Activated CD4-positive, alpha-beta T cell treated with anti-CD3 and anti-CD28 coated beads, Interleukin-10, Interleukin-2, amounts not matched to agents 100 ng/mL and 50 ng/mL, durations not matched to agents 16 hours and 8 hours (primary cell): ENCODE data around the gene ACSL6.

Experiments used
- DNase-seq: peaks from one replicate; pipeline ENCODE4 v3.0.0-alpha.2; 2020

Gene ACSL6

DNA sequence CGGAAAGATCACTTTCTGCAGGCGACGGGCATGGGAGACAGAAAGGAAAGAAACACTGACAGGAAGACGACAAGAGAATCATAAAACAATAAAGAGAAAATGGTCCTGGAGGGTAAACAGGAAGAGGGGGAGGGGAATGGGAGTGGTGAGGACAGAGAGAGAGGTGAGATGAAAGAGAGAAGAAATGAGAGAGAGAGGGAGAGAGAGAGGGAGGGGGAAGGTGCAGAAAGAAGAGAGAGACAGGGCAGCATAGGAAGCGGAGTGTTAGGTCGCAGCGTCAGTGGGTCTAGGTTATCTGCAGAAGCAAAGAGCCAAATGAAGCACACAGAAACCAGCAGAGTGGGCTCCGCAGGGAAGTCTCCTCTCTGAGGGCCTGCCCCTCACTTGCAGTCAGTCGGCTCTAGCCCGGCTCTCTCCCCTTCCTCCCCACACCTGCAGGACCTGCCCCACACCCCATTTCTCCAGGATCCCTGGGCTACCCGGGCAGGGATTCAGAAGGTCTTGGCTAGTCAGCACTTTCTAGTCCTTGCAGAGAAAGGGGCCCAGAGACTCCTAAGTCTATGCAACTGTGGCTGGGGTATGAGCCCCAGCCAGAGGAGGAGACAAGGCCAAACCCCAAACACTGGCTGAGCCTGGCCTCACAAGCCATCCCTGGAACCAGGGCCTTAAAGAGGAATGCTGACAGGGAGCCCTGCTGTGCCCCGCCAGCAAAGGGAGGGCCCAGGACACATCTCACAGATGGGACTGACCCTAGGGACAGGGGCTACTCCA lies 36.3 kb downstream of the ACSL6 start:
- peak; percentile 22 for DNase-seq

DNA sequence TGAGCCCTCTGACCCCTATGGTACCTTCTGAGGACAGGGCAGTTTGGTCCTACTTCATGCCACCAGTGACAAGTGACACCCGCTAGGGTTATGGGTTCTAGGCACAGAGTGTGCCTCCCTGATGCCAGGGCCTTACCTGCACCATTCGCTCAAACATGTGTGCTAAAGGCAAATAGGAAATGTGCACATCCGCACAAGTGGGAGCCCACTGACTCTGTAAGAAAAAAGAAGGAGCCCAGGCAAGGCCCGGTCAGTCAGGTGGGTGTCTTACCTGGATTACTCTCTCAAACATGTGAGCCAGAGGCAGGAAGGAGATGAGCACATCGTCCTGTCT lies 36.9 kb downstream of the ACSL6 start:
- no peak for DNase-seq

DNA sequence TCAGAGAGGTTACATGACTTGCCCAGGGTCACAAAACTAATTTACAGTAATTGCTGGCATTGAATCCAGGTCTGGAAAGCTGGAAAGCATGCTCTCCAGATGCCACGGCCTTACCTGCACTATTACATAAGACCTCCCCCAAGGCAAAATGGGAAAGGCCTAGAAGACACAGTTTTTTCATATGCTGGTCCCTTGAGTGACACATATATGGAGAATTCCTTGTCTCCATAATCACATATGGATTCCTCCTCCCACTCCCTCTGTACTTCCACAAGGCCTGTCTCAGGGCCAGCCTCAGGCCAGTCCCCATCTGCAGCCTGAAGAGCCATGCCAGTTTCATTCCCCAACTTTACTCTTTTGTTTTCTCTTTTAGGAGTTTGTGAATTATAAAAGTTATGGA lies 37.4 kb downstream of the ACSL6 start:
- DNase-seq = no peak

DNA sequence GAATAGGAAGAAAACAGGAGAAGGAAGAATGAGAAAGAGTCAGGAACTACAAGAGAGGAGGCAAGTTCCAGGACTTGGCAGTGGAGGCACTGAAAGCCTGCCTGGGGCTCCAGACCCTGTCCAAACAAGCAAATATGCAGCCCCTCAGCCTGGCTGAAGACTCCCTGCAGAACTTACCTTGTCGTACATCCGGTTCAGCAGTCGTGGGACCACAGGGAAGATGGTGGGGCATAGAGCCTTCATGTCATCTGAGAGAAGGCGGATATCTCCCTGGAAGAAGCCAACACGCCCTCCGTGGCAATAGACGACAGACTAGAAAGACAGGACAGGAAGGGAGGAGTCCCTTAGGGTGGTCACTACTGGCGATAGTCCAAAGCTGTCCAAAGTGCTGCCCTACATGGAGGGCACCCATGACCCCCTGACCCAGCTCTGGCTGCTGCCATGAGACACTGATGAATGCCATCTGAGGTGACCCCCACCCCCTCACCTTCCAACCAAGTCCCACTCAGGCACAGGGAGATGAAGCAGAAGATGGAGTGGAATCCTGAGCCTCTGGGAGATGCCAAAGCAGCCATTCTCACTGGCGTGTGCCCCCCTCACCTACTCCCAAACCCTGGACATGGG lies 38.3 kb downstream of the ACSL6 start:
- DNase-seq = no peak

- no peak for DNase-seq
Measured at GRCh38 chr5:131968396-131968954, 43.0 kb downstream of the ACSL6 start.

DNA sequence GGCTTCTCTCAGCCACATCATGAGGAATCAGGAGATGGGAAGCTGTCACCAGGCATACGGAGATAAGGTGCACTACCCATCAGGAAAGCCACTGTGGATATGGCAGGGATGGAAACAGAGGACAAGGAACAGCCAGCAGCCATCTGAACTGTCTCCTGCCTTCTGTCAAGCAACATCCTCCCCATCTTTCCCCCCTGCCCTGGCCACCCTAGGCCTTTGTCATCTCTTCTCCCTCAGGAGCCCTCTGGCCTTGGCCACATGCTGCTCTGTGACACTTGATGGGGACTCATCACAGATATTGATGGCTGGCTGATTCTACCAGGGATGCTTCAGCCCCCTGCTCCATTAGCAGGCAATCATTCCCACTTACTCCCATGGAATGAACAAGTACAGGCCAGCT lies 44.9 kb downstream of the ACSL6 start:
- no peak for DNase-seq

DNA sequence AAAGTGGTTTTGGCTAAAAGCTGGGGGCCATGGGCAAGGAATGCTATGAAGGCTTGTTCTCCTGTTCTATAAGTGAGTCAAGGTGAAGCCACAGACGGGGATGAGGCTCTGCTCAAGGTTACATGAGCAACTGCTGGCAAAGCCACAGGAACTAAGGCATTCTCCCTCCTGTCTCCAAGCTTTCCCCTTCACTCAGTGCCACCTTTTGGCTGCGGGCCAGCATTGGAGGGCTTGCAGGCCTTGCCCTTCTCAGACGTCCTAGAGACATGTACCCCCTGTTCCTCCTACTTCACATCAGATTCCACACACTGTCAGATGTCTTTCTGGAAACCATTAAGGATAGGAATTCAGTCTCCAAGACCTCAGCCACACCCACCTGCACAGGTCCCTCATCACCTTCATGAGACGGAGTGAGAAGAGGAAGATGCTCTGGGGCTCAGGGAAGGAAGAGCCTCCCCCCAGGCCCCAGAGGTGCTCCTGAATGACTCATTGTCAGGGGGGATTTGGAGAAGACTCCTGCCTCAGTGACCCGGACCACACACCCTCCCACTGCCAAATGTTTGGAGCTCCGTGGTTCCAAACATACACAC lies 45.5 kb downstream of the ACSL6 start:
- no peak for DNase-seq

GRCh38 chr5:131959906-131960305 lies 51.6 kb downstream of the ACSL6 start:
- DNase-seq = no peak

- no peak for DNase-seq
Measured at GRCh38 chr5:131959136-131959535, 52.3 kb downstream of the ACSL6 start.

DNA sequence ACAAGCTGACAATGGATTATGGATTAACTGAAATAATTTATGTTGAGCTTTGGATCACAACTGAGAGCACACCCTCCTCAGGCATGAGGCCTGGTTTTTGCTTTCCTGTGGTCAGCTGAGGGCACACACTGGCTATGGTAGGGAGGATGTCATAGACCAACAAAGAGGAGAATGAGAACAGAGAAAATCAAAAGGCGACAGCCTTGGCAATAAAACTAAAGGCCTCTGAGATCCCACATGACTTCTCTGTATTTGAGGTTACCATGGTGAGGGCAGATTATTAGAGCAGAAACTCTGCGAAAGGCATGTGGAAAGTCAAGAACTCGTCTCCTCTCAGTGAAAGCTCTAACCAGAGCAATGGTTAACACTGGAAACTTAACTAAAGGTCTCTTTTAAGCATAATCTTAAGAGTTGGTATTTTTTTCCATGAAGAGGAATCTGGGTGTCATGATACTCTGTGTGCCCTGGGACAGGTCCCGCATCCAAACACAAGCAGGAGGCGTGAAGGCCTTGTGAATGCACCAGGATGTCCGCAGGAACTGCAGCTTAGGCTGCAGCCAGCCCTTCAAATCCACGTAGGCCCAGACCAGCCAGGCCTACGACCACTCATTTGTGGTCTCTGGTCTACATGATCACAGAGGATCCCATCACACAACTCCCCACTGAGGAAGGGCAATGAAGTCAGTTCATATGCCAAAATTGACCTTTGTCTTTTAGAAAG lies 53.6 kb downstream of the ACSL6 start:
- no peak for DNase-seq

DNA sequence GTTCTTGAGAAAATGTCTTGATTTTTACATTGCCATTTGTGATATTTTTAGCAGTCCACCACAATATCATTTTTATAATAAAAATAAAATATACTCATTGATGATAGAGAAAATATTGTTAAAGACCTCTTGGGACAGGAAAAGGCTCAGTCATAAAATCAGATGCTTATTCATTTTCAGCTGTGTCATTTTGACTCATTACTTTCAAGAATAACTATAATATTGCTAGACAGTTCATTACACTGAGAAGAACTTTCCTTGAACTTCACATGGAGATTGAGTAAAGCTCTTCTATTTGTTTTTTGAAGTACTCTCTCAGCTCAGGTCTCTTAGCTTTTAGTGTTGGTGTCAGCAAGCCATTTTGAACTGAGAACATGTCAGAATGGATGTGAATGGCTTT lies 57.5 kb downstream of the ACSL6 start:
- peak; percentile 60 for DNase-seq

DNA sequence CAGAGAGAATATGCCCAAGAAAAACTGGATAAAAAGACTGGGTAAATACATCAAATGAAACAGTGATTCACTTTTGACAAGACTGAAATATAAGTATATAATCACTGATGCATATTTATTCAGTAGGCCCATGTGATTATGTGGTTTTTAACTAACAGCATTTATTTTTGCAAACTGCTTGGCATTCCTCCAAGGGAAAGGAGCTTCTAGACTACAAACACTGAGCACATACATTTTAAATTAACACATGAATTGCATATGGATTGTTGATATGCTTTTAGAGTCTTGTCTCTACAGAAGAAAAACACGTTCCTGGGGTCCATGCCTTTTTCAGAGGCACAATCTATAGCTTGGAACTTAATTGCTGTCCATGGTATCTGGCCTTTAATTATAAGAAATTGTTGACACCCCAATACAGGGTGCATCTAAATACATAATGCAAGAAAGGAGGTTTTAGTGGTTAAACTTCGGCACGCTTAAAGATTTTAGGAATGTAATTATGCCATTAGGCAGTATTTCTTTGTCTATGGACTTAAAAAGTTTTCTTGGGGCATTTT lies 59.1 kb downstream of the ACSL6 start:
- DNase-seq = no peak

GRCh38 chr5:131950706-131951105 lies 60.8 kb downstream of the ACSL6 start:
- no peak for DNase-seq

DNA sequence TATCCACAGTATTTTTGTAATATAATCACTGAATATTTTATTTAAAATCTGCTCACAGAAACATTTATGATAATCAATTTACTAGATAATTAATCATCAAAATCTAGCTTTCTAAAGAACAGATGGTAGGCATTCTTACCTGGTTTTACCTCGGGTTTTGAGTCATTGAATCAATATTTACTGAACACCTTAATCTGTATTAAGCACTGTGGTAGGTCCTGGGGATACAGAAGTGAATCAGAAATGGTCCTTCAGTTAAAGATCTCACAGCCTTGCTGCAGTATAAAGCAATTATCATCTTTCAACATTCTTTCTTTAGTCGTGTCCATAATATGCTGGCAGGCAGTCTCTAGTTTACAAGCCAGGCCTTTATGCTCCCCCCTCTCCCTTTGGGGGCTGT lies 64.0 kb downstream of the ACSL6 start:
- DNase-seq = no peak

DNA sequence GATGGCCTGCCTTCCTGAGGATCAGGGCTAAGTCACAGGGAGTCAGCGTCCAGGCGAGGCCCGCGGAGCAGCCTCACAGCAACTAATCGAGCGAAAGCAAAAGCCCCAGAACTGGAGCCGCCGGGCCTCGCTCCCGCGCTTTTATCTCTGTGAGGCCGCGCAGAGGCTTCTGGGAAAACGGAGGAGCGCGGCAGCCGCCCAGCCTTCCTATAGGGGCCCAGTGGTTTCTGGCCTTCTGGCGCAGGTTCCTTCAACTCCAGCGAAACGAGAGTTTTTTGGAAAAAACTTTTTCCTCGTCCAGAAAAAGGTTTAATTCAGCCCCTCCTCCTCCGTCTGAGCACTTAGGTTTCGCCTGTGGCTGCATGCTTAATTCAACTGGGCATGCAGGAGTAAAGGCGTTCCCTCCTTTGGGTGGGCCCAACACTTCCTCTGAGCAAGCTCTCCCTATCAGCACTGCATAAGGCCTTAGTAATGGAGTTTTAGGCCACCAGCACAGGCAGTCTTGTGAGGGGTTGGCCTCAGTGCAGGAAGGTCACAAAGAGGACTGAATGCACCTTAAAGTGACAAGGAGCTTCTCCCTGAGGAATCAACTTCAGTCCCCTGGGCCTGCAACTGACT lies 65.8 kb downstream of the ACSL6 start, which contains the start of gene MEIKIN:
Gene MEIKIN (minus strand): TSS at position 113 of the 618 bp plus-strand sequence. CDS start 158 bp downstream, outside the sequence.
- DNase-seq = no peak

DNA sequence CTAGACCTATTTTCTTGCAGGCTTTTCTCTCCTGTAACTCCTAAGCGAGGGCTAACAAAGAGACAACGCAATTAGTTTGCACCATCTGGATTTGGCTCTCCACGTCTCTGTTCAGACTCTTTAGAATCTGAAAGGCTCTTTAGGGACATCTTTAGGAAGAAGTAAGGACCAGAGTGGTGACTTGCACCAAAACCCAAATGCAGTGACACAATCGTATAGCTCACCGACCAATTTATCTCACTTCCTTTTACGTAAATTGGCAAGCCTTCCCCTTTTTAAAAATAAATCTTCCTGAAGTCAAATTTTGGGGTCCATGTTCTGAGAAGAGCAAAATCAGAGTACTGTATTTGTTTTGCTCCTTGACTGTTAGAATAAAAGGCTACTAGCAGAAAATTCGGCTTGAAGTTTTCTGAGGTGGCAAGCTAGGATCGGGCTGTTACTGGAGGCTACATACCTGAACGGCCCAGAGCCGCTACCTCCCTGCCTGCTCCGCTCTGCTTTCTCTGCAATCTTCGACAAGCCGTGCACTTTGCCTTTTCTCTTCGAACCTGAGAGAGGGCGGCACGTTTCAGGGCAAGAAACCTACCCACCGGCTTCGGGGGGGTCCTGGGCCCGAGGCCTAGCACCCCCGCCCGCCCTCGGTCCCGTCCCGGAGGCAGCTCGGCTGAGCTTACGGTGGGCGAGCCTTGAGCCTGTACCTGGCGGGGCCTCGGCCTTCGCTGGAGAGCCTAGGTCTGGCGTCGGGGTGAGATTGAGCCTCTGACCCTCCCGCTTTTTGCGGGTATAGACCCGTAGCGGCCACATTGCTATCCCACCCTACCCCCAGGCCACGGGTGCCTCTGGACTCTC lies 66.5 kb downstream of the ACSL6 start:
- no peak for DNase-seq

GRCh38 chr5:131943916-131944315 lies 67.5 kb downstream of the ACSL6 start:
- DNase-seq = no peak

GRCh38 chr5:131942016-131942415 lies 69.4 kb downstream of the ACSL6 start:
- no peak for DNase-seq

GRCh38 chr5:131939690-131940345 lies 71.6 kb downstream of the ACSL6 start:
- DNase-seq = no peak

GRCh38 chr5:131932235-131932634 lies 79.2 kb downstream of the ACSL6 start:
- DNase-seq = no peak

- no peak for DNase-seq
Measured at GRCh38 chr5:131928957-131929356, 82.5 kb downstream of the ACSL6 start.
